HG03066 (cell line): Measurements from ENCODE around the gene CSK.
A peak's percentile ranks its signal among the peaks of the same experiment; 100 is the strongest.

Experiments
- ATAC-seq: cut with Tn5 transposase; IDR thresholded peaks from one replicate; pipeline ENCODE4 v1.9.1; 2021; ENCODE audit warnings: low read depth; ENCODE audit not compliant: unreplicated experiment

CSK gene

DNA sequence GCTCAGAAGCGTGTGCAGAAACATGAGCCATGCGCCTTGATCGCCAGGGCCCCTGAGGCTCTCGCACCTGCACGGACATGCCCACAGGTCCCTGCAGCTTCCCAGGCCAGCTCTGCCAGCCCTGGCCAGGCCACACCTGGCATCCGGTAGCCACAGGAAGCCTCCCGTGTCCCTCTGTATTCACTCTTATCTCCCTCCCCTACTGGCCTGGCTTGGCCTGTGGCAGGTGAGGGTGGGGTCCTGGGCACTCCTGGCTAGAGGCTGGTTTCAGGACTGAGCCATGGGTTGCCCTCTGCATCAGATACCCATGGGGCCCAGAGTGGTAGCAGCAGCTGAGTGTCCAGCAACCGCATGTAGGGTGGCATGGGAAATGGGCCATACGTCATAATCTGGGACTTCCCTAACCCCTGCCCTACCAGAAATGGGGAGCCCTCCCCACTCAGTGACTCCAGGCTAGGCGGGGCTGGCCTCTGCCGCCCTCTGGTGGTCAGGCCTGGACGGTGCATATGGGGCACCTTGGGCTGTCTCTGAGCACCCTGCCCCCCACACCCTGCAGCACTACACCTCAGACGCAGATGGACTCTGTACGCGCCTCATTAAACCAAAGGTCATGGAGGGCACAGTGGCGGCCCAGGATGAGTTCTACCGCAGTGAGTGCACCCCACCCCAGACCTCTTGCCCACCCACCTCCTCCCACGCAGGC, 18.1 kb downstream of the CSK start:
- peak; percentile 59 for ATAC-seq

DNA sequence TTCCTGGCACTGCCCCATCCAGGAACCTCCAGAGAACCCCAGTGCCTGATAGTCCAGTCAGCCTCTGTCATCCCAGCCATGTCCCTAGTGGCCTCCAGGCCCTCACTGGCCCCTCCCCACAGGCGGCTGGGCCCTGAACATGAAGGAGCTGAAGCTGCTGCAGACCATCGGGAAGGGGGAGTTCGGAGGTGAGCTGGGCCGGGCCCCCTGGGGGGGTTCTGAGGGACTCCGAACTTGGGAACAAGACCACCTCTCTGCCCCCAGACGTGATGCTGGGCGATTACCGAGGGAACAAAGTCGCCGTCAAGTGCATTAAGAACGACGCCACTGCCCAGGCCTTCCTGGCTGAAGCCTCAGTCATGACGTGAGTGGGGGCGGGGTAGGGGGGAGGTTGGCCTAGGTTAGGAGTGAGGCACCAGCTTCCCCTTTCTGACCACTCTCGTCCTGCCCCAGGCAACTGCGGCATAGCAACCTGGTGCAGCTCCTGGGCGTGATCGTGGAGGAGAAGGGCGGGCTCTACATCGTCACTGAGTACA, 18.7 kb downstream of the CSK start:
- ATAC-seq, result no peak

DNA sequence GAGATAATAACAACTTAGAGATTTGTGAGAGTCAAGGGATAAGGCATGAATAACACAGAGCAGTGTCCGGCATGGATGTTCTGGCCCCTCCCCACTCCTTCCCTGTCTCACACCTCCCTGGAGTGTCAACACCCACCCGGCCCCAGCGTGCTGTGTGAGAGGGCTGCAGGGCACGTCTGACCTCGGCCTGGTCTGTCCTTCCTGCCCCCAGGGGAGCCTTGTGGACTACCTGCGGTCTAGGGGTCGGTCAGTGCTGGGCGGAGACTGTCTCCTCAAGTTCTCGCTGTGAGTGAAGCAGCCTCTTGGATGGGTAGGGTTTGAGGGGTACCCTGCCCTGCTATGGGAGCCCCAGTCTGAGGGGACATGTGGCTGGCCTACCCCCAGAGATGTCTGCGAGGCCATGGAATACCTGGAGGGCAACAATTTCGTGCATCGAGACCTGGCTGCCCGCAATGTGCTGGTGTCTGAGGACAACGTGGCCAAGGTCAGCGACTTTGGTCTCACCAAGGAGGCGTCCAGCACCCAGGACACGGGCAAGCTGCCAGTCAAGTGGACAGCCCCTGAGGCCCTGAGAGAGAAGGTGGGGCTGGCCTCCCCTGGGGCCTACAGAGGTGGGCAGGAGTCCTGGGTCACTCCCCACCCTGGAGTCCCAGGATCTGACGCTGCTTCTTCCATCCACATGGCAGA, 19.6 kb downstream of the CSK start:
- ATAC-seq, result no peak

DNA sequence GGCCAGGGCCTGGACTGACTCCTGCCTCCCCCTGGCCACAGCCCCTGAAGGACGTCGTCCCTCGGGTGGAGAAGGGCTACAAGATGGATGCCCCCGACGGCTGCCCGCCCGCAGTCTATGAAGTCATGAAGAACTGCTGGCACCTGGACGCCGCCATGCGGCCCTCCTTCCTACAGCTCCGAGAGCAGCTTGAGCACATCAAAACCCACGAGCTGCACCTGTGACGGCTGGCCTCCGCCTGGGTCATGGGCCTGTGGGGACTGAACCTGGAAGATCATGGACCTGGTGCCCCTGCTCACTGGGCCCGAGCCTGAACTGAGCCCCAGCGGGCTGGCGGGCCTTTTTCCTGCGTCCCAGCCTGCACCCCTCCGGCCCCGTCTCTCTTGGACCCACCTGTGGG, 20.4 kb downstream of the CSK start:
- no peak for ATAC-seq

DNA sequence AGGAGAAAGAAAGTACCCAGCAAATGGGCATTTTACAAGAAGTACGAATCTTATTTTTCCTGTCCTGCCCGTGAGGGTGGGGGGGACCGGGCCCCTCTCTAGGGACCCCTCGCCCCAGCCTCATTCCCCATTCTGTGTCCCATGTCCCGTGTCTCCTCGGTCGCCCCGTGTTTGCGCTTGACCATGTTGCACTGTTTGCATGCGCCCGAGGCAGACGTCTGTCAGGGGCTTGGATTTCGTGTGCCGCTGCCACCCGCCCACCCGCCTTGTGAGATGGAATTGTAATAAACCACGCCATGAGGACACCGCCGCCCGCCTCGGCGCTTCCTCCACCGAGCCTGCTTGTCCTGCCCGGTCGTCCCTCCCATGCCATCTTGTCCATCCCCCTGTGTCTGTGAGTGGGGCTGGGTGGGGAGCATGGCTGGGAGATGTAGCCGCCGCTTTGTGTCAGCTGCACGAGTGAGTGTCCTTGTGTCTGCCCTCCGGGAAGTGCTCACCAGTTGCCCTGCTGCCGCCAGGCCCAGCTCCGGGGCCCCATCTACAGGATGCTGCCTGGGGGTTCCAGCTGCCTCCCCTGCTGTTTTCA, 21.1 kb downstream of the CSK start:
- ATAC-seq, result no peak

DNA sequence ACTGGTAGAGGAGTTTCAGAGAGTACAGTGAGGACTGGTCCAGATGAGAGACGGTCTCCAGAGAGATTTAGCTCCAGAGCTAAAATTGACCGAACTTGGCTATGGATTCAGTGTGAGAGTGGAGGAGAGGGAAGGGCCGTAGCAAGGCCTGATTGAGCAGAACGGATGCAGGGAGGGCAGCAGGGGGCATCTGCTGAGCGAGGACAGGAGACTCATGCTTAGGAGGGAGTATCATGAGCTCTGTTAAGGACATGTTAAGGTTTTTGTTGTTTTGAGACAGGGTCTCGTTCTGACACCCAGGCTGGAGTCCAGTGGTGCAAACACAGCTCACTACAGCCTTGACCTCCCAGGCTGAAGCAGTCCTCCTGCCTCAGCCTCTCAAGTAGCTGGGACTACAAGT, 23.1 kb downstream of the CSK start:
- no peak for ATAC-seq

DNA sequence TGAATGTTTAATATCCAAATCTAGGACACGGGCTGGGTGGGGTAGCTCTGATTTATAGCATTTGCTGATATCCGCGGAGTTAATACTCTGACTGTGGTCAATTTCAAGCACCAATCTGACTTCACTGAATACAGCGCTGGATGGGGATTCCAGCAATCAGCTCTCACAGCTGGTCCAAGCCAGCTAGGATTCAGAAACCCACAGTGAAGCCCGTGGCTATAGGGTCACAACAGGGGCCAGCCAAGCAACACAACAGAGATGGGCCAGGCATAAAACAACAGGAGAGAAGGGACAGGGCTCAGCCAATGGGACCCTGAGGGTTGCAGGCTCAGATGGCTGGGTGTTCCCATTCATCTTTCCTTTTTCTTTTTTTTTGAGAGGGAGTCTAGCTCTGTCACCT, 25.4 kb downstream of the CSK start:
- no peak for ATAC-seq

DNA sequence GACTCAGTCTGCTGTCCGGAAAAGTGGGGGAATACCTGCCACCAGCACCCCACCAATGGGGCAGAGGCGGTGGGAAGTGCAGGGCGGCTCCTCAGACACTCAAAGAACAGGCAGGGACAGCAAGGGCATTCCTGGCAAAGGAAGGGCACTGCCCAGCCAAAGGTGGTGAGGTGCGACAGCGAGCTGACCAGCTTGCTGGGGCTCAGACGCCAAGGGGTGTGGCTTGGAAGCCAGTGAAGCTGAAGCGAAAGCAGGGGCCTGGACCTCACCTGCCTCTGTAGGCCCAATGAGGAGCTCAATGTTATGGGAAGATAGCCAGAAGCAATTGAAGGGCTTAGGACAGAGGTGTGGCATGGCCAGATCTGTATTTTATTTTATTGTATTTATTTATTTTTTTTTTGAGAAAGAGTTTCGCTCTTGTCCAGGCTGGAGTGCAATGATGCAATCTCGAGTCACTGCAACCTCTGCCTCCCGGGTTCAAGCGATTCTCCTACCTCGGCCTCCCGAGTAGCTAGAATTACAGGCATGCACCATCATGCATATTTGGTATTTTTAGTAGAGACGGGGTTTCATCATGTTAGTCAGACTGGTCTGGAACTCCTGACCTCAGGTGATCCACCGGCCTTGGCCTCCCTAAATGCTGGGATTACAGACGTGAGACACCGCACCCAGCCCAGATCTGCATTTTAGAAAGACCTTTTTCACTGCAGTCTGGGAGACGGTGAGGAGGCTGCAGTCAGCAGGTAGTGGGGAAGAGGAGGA, 26.4 kb downstream of the CSK start:
- ATAC-seq, result no peak

DNA sequence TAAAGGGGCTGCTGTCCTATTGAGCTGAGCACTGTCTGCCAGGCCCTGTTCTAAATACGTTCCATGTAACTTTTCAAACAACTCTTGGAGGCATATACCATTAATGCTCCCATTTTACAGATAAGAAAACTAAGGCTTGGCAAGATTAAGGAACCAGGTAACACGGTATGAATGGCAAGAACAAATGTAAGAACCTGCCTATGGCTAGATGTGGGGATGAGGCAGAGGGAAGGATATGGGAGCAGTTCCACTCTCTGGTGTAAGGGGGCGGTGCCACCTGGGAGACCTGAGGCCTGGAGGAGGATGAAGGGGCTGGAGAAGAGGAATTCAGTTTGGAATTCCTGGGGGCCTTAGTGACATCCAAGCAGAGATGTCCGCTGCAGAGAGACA, 27.0 kb downstream of the CSK start:
- no peak for ATAC-seq

DNA sequence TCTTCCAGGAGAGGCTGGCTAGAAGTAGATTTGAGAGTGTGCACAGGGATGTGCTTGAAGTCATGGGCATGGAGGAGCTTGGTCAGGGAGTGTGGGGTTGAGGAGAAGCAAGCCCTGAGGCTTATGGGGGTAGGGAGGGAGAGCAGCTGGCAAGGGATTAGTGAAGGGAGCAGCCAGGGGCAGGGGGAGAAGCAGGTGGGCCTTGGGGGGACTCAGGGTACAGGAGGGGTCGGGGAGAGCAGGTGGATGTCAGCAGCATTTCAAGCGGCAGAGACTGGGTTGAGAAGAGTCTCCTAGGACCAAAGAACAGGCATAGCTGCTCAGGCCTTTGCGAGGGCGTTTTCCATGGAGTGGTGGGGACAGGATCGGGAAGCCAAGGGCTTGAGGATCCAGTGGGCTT, 27.4 kb downstream of the CSK start:
- no peak for ATAC-seq

DNA sequence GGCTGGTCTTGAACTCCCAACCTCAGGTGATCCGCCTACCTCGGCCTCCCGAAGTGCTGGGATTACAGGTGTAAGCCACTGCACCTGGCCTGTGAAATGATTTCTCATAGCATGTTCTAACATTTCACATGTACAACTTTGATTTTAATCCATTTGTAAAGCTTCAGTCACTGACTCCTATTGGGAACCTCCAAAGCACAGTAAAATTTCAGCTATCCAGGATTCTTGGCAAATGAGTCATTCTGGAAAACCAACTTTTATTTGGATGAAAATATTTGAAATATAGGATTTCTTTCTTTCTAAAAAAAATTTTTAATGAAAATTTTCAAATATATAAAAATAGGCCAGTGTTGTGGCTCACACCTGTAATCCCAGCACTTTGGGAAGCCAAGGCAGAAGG, 28.1 kb downstream of the CSK start:
- ATAC-seq, result no peak

DNA sequence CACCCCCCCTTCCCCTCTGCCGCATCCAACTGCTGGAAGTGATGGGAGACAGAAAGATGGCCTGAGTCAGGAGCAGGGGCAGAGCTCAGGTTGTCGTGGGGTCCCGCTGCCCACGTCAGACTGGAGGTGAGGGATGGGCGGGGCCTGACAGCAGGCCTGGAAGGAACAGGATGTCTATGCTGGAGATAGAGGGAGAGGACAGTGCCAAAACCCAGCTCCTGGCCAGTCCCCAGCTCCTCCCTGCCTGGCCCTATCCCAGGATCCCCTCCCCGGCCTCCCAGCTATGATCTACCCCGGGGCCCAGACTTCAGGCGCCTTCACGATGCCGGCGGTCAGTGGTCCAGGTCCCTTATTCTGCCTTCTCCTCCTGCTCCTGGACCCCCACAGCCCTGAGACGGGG, 30.7 kb downstream of the CSK start, which contains the start of gene LMAN1L:
Gene LMAN1L, plus strand, starts transcription at position 303 of the 400 bp plus-strand sequence. Its CDS starts 20 bp downstream, at position 323.
- no peak for ATAC-seq

DNA sequence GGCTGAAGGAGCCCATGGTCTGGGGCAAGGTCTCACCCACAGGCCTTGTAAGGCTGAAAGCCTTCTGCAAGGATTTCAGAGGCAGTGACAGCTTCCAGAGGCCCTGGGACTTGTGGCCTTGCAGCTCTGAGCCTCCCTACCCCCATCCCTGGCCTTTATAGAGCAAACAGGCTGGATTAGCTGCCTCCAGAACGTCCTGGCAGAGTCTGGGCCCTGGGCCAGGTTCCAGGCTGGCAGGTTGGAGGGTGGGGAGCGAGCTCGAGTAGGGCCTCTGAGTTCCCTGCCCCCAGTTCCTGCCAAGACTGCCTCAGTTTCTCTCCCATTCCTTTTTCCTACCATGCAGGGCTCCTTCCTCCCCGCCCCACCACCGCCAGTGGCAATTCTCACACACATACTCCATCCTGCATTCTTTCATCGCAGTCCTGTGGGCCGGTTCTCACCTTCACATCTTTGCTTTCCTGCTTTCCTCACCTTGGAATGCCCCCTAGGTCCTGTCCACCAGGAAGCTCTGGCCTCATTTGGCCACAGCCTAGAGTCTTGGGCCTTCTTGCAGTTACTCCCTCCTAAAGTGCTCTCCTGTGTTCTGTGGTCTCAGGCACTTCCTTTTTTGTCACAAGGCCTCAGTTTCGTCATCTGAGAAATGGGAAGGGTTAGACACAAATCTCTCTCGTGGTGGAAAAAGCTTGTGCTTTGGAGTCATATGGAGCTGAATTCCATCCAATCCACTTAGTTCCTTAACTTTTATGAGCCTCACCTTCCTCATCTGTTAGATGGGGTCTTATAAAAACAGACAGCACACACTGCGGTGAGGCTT, 33.4 kb downstream of the CSK start:
- ATAC-seq, result no peak

DNA sequence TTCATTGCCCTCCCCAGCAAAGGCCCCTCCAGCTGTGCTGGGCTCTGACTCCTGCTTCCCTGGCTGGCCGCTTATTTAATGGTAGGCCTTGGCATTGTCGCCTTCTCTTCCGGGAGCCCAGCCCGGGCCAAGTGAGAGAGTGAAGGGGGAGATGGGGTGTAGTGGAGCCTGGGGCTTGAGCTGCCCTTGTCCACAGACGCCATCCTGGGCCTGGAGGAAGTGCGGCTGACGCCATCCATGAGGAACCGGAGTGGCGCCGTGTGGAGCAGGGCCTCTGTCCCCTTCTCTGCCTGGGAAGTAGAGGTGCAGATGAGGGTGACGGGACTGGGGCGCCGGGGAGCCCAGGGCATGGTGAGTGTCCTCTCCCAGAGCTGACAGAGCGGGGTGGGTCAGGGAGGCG, 34.1 kb downstream of the CSK start:
- ATAC-seq, result no peak

DNA sequence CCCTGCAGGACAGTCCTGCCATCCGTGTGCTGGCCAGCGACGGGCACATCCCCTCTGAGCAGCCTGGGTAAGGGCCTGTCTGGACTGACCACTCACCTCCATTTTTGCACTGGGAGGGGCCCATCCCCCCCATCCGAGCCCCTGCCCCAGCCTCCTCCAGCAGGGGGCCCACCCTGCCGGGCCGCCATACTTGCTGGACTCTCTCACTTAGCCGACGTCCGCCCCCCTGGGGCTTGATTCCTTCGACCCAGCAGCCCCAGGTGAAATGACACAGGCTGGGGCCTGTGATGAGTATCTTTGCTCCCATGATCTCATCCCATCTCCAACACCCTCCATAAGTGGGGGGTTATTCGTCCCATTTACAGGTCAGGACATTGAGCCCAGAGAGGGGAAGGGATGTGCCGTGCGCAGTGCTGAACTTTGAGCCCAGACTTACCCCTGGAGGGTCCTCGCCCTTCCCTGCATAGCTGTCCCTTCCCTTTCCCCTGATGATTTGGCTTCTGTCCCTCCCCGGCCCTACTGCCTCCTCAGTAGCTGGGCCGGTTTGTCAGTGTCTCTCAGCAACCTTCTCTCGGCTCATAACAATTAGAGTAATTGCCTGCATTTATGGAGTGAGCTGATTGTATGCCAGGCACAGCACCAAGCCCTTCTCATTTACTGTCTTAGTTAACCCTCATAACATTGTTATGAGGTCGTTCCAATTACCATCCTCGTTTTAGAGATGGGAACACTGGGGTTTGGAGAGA, 34.9 kb downstream of the CSK start:
- ATAC-seq, result no peak

DNA sequence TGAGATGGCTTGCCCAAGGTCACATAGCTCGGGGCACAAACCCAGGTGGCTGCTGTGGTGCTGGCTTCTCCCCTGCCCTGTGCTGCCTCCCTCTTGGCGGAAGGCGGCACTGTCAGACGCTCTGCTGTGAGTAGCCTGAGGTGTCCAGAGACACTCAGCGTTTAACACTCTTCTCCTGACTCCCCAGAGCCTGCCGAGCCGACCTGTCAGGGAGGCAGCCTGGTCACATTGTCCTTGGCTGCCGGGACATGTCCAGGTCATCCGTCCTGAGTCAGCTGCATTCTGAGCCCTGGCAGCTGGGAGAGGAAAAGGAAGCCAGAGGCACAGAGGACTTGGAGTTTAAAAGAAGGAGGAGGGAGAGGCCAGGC, 35.5 kb downstream of the CSK start:
- no peak for ATAC-seq

DNA sequence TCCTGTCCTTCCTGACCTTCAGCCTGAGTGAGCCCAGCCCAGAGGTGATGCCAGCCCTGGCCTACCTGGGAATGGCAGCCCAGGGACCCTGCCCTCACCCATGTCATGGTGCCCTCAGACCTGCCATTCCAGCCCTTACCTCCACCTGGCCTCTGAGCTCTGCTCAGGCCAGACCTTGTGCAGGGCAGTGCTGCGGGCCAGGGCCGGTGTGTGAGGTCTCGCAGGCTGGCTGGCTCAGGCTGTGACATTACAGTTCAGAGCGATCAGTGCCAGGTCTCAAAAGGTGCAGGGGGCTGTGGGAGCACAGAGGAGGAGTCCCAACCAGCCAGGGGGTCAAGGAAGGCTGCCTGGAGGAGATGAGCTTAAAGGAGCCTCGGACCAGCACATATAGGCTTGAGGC, 38.2 kb downstream of the CSK start:
- ATAC-seq, result no peak

DNA sequence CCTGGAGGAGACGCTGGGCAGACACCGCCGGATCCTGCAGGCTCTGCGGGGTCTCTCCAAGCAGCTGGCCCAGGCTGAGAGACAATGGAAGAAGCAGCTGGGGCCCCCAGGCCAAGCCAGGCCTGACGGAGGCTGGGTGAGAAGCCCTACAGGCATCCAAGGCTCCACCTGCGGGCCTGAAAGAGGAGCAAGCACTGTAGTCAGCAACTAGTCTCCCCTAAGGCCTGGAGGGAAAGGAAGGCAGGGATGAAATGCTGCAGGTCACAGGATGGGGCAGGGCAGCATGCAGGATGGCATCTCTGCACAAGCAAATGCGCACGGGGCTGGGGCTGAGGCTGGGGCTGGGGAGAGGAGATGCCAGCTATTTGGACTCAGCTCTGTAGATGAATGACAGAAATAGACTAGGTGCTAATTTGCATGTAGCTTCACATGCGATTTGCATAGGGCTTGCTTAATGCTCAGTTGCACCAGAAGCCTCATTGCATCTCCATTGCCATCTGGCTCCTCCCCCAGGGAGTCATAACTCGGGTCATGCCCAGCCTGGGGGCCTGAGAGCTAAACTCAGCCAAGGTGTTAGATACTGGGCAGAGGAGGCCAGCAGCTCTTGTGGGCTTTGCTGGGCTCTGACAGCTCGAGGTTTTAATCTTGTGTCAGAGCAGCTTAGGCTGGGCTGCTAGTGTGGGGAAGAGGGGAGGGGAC, 39.4 kb downstream of the CSK start:
- ATAC-seq, result peak; percentile 70

DNA sequence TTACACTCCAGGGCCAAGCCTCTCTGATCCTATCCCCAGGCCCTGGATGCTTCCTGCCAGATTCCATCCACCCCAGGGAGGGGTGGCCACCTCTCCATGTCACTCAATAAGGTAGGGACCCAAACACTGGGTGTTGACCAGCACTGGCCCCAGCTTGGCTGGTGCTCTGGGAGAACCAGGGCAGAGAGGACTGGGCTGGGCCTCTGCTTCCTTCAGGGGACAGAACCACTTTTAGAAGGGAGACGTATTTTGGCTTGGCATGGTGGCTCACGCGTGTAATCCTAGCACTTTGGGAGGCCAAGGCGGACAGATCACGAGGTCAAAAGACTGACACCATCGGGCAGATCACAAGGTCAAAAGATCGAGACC, 39.9 kb downstream of the CSK start:
- no peak for ATAC-seq
